GM19438 (cell line): ENCODE data around the gene ZNF778.
"Not testable (repeated sequence)": the region's sequence is repeated elsewhere in the genome, so short reads cannot be mapped to it uniquely, and the experiment has no call there.

Experiments
- ATAC-seq: cut with Tn5 transposase; IDR thresholded peaks from one replicate; pipeline ENCODE4 v1.9.1; 2021; ENCODE audit warnings: low read depth; ENCODE audit not compliant: unreplicated experiment

ZNF778 gene

GRCh38 chr16:89210904-89211515, 6.5 kb upstream of the ZNF778 start:
- ATAC-seq, result no peak

GRCh38 chr16:89216315-89217137, 977 bp upstream of the ZNF778 start:
- no peak for ATAC-seq

GRCh38 chr16:89217138-89217387, 440 bp upstream of the ZNF778 start:
- no peak for ATAC-seq

GRCh38 chr16:89219365-89219764, 1.9 kb downstream of the ZNF778 start:
- no peak for ATAC-seq

GRCh38 chr16:89221604-89222003, 4.1 kb downstream of the ZNF778 start:
- no peak for ATAC-seq

GRCh38 chr16:89222931-89223330, 5.4 kb downstream of the ZNF778 start:
- ATAC-seq, result no peak

- no peak for ATAC-seq
Measured at GRCh38 chr16:89224665-89225064, 7.2 kb downstream of the ZNF778 start.

GRCh38 chr16:89230255-89230654, 12.8 kb downstream of the ZNF778 start:
- no peak for ATAC-seq

GRCh38 chr16:89232107-89232506, 14.6 kb downstream of the ZNF778 start:
- no peak for ATAC-seq

GRCh38 chr16:89233678-89234490, 16.4 kb downstream of the ZNF778 start:
- ATAC-seq, result no peak

GRCh38 chr16:89237733-89238132, 20.2 kb downstream of the ZNF778 start:
- ATAC-seq, result no peak

- ATAC-seq, result peak; percentile 50
Measured at GRCh38 chr16:89241187-89242007, 23.9 kb downstream of the ZNF778 start.

- no peak for ATAC-seq
Measured at GRCh38 chr16:89242795-89243200, 25.3 kb downstream of the ZNF778 start.

GRCh38 chr16:89243664-89244063, 26.2 kb downstream of the ZNF778 start:
- ATAC-seq, result no peak

- ATAC-seq, result not testable (repeated sequence)
Measured at GRCh38 chr16:89244264-89244663, 26.8 kb downstream of the ZNF778 start.

GRCh38 chr16:89244754-89245153, 27.3 kb downstream of the ZNF778 start:
- ATAC-seq, result no peak

- ATAC-seq, result no peak
Measured at GRCh38 chr16:89246383-89246902, 28.9 kb downstream of the ZNF778 start.

GRCh38 chr16:89246903-89247733, 29.6 kb downstream of the ZNF778 start:
- ATAC-seq, result peak; percentile 78

GRCh38 chr16:89247734-89248075, 30.2 kb downstream of the ZNF778 start:
- ATAC-seq, result not testable (repeated sequence)
